Stomach smooth muscle (tissue), 2 donors: ENCODE data around the gene ARSK.
A peak's percentile ranks its signal among the peaks of the same experiment; 100 is the strongest.

Source experiments
- H3K27ac ChIP-seq: one replicate; pipeline ENCODE4 v1.7.0; 2013; ENCODE audit warnings: mild to moderate bottlenecking, low read length, inconsistent platforms
- H3K27me3 ChIP-seq, 2 donors: one replicate each; pipeline ENCODE4 v1.7.0; 2013; ENCODE audit warnings: low read length in 2 of 2; ENCODE audit not compliant: insufficient read depth in 2 of 2, control insufficient read depth in 1 of 2
- H3K36me3 ChIP-seq, 2 donors: one replicate each; pipeline ENCODE4 v1.7.0; 2013; ENCODE audit warnings: low read length in 2 of 2; ENCODE audit not compliant: control insufficient read depth in 2 of 2, insufficient read depth in 2 of 2
- H3K4me1 ChIP-seq: one replicate; pipeline ENCODE4 v1.7.0; 2013; ENCODE audit warnings: low read length; ENCODE audit not compliant: control insufficient read depth, insufficient read depth
- H3K4me3 ChIP-seq, 2 donors: one replicate each; pipeline ENCODE4 v1.7.0; 2013; ENCODE audit warnings: low read length in 2 of 2
- H3K9ac ChIP-seq, 2 donors: one replicate each; pipeline ENCODE4 v1.7.0; 2013; ENCODE audit warnings: low read length in 2 of 2, mild to moderate bottlenecking in 1 of 2
- H3K9me3 ChIP-seq, 2 donors: one replicate each; pipeline ENCODE4 v1.7.0; 2013; ENCODE audit warnings: low read length in 2 of 2; ENCODE audit not compliant: control insufficient read depth in 2 of 2
- donor health status: healthy.
- donor health status: Pancreatic carcinoma.

Gene ARSK

DNA sequence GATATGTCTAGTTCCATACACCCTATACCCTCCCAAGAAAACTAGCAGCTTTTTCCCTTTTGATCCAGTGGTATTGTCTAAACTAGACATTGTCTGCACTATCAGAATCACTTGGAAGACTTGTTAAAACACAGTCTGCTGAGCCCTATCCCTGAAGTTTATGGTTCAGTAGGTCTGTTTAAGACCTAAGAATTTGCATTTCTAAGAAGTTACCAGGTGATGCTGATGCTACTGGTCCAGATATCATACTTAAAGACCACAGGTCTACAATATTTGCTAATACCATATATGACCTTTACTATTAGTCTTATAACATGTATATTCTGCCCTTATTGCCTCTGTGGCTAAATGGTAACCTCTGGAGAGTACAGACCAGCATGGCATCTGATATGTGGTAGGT lies 23.4 kb upstream of the ARSK start:
- Histone ChIP-seq H3K4me1 (no peaks in the 10 kb centered on the region), H3K9ac (no peak overlapping the region), H3K27me3 (no peaks in the 10 kb centered on the region), H3K36me3 (peaks cover 8 to 19% of the 10 kb centered on the region in 2 donors), H3K4me3 (no peak overlapping the region), H3K9me3 (no peaks in the 10 kb centered on the region), H3K27ac (no peak overlapping the region)

DNA sequence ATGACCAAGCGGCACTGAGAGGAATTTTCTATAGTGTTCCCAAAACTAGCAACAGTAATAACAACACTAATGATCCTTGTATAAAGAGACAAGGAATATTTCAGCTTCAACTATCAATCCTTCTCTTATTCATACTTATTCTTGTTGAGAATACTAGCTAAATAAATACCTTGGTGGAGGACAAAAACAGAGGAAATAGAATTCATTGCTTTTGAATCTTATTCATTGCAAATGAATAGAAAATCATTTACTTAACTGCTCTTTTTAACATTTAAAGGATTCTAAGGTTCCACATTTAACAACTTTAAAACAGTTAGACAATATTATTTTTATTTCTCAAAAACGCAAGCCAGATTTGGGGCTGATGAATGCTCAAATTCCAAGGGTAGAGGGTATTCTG lies 22.5 kb upstream of the ARSK start:
- no peaks in the 10 kb centered on the region for H3K4me1 ChIP-seq
- no peaks in the 10 kb centered on the region for H3K9me3 ChIP-seq
- H3K9ac ChIP-seq = no peak overlapping the region
- no peaks in the 10 kb centered on the region for H3K27me3 ChIP-seq
- H3K27ac ChIP-seq = no peak overlapping the region
- no peak overlapping the region for H3K4me3 ChIP-seq
- H3K36me3 ChIP-seq = peaks cover 6 to 17% of the 10 kb centered on the region in 2 donors

DNA sequence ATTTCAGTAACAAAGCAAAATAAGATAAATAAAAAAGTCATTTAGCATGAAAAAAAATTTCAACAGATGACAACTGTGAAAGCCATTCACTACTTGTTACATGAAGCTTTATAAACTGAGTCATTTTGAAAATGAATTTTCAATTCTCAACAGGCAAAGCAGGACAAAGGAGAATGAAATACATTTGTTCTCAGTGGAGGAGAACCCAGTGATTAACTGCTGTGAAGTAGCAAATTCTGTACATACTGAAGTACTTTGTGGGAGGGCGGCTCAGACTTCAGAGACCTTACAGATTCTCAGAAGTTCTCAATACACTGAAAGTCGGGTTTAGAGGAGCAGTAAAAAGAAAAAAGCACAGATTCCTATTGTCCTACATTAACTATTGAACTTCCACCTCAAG lies 21.8 kb upstream of the ARSK start:
- H3K9ac ChIP-seq = no peak overlapping the region
- no peaks in the 10 kb centered on the region for H3K4me1 ChIP-seq
- H3K36me3 ChIP-seq = peaks cover 6 to 15% of the 10 kb centered on the region in 2 donors
- no peaks in the 10 kb centered on the region for H3K27me3 ChIP-seq
- no peak overlapping the region for H3K27ac ChIP-seq
- H3K4me3 ChIP-seq = no peak overlapping the region
- H3K9me3 ChIP-seq = no peaks in the 10 kb centered on the region

DNA sequence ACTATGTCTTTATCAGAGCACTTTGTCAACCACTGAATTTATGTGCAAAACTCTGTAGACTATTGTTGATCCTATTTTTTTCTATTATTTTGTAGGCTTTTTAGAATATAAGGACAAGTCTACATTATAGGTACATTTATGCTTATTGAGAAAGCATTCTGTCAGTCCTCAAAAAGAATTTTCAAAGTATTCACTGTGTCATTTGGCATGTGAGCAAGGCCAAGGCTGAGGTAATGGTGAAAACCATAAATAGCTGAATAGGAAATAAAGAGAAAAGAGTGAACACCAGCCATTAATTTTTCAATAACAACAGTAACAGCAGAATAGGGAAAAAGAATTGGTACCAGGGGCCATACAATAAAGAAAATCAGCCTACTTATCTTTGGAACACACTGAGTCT lies 21.1 kb upstream of the ARSK start:
- H3K27ac ChIP-seq = no peak overlapping the region
- H3K36me3 ChIP-seq = peaks cover 3 to 15% of the 10 kb centered on the region in 2 donors
- no peaks in the 10 kb centered on the region for H3K27me3 ChIP-seq
- H3K4me1 ChIP-seq = no peaks in the 10 kb centered on the region
- H3K9me3 ChIP-seq = no peaks in the 10 kb centered on the region
- H3K9ac ChIP-seq = no peak overlapping the region
- H3K4me3 ChIP-seq = no peak overlapping the region

DNA sequence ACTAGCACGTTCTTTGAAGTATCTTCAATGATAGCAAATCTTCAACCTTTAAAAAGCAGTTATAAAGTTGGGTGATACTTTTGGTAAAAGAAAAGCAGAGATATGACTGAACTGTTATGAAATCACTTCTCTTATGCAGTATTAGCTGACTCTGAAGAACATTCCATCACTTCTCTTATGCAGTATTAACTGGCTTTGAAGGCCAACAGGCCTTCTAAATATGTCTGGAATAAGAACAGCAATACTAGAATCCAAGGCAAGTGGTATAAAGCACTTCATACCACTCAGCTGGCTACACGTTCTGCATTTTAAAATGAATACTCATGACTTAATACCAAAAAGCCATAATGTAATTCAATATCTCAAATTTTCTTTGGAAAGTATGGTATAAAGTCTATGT lies 17.4 kb upstream of the ARSK start:
- H3K4me3 ChIP-seq = no peak overlapping the region
- H3K9me3 ChIP-seq = no peaks in the 10 kb centered on the region
- no peak overlapping the region for H3K9ac ChIP-seq
- peaks cover 6 to 21% of the 10 kb centered on the region in 2 donors for H3K36me3 ChIP-seq
- no peak overlapping the region for H3K27ac ChIP-seq
- H3K27me3 ChIP-seq = no peaks in the 10 kb centered on the region
- no peaks in the 10 kb centered on the region for H3K4me1 ChIP-seq

DNA sequence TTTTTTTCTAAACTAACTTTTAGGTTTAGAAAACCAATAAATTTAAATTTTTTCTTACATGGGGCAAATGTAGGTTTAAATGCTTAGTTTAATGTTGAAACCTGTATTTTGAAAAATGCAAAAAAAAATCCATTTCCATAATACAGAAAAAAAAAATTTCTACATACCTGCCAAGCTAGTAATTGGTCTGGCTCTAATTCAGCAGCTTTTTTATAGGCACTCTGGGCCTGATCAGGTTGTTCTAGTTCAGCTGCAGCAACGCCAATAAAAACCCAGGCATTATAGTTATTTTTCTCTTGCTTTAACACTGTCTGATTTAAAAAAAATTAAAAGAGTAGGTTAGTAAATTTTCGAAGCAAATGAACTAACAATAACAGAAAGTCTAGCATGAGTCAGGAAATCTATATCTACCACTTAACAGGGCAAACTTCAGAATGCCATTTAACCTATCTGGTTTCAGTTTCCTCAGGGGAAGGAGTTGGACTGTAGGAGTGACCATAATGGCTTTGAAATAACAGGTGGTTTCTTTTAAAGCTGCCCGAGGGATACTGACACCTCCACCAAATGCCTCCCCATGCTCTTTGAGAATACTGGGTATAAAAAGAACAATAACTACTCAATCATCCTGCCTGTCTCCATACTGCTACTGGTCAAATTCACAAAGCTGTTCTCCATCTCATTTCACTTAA lies 11.7 kb upstream of the ARSK start:
- H3K27me3 ChIP-seq = no peaks in the 10 kb centered on the region
- H3K9me3 ChIP-seq = no peaks in the 10 kb centered on the region
- H3K36me3 ChIP-seq = peaks cover 19 to 32% of the 10 kb centered on the region in 2 donors
- H3K9ac ChIP-seq = no peak overlapping the region
- no peaks in the 10 kb centered on the region for H3K4me1 ChIP-seq
- no peak overlapping the region for H3K27ac ChIP-seq
- H3K4me3 ChIP-seq = no peak overlapping the region

DNA sequence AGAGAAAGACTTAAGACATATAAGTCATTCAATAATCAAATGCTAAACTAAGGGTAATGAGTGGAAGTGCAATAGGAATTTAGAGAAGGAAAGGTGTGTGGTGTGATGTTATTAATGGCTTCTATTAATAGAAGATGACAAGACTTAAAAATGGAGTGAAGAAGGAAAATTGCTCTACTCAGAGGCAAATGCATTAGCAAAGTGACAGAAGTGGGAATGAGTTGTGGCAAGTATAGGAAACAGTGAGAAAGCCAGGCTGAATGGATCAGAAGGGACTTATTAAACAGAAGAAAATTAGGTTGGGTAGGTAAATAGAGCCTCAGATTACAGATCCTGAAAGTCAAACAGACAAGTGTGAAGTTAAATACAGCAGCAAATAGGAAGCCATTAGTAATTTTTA lies 5.9 kb upstream of the ARSK start:
- no peak overlapping the region for H3K9ac ChIP-seq
- no peak overlapping the region for H3K4me3 ChIP-seq
- H3K27ac ChIP-seq = no peak overlapping the region
- H3K36me3 ChIP-seq = peaks cover 13 to 25% of the 10 kb centered on the region in 2 donors
- H3K9me3 ChIP-seq = no peaks in the 10 kb centered on the region
- H3K27me3 ChIP-seq = no peaks in the 10 kb centered on the region
- peaks cover 3% of the 10 kb centered on the region for H3K4me1 ChIP-seq

DNA sequence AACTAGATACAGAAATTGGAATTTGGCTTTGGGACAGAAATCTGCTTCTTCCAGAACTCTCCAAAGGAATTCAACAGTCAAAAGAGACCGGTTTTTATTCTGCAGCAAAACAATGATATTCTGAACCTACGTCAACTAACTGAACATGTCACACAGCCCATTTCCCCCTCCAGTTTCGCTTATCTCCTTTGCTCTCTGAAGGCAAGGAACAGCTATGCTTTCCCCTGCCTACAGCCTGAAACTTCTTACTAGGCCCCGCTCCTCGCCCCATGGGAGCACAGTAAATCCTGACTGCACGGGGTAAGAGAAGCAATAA lies 612 bp upstream of the ARSK start:
- Histone ChIP-seq H3K27me3 (no peaks in the 10 kb centered on the region), H3K9ac (peak overlapping the region; percentile 74 to 91), H3K9me3 (no peaks in the 10 kb centered on the region), H3K4me3 (peak overlapping the region; percentile 90 to 93), H3K4me1 (peaks cover 10% of the 10 kb centered on the region), H3K36me3 (peaks cover 0 to 3% of the 10 kb centered on the region in 2 donors), H3K27ac (peak overlapping the region; percentile 56)

DNA sequence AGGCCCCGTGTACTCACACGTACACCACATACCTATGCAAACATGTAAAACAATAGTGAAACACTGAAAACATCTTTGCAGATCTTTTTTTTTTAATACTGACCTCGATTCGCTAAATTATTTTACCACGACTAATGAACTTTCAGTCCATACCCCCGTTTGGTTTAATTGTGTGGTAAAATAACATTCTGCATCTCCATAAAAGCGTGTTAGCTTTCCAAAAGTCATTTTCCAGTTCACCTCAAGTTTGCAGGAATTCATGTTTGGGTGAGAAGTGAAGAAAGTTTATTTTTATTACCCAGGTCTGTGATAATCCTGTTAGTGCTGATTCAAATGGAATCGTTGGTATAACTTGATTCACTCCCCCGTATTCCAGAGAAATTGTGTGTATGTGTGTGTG lies 652 bp downstream of the ARSK start:
- H3K27me3 ChIP-seq = no peaks in the 10 kb centered on the region
- H3K9me3 ChIP-seq = no peaks in the 10 kb centered on the region
- peaks cover 0 to 3% of the 10 kb centered on the region in 2 donors for H3K36me3 ChIP-seq
- peak overlapping the region; percentile 80 to 91 for H3K9ac ChIP-seq
- H3K27ac ChIP-seq = peak overlapping the region; percentile 56
- H3K4me1 ChIP-seq = peaks cover 10% of the 10 kb centered on the region
- peak overlapping the region; percentile 90 to 93 for H3K4me3 ChIP-seq

DNA sequence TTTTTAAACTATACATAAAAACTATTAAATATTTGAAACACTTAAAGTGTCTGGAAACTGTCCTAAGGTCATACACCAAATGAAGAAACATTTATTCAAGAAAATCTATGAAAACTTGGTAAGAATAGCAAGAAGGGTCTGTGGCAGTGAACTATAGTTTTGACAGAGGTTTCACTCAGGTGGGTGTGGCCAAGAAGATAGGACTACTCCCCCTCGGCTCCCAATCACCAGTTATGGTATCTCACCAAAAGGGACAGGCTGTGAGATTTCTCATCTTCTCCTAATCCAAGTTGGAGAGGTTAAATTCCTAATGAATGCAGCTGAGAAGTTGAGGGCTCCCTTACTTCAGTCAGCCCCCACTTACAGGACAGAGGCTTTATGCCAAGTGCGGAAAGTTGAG lies 2.9 kb downstream of the ARSK start:
- H3K36me3 ChIP-seq = no peaks in the 10 kb centered on the region
- H3K4me3 ChIP-seq = no peak overlapping the region
- H3K27ac ChIP-seq = no peak overlapping the region
- peaks cover 10% of the 10 kb centered on the region for H3K4me1 ChIP-seq
- no peaks in the 10 kb centered on the region for H3K27me3 ChIP-seq
- H3K9me3 ChIP-seq = no peaks in the 10 kb centered on the region
- no peak overlapping the region for H3K9ac ChIP-seq

DNA sequence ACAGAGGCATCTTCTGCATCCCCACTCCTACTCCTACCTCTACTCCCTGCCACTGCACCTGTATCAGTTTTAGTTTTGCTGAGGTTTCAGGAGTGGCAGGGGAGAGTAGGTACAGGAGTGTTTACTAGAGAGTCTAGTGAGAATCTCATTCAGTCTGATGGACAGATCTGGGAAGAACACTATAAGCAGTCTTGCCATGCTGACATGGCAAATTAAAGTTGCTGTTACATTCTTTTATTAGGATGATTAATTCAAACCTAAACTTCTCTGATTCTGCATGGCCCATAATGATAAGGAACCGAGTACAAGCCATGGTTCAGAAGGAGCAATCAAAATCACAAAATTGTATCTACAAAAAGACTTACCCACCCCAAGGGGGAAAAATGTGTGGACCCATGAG lies 7.4 kb downstream of the ARSK start:
- Histone ChIP-seq H3K9me3 (no peaks in the 10 kb centered on the region), H3K9ac (no peak overlapping the region), H3K27ac (no peak overlapping the region), H3K4me1 (no peaks in the 10 kb centered on the region), H3K27me3 (no peaks in the 10 kb centered on the region), H3K36me3 (peaks cover 0 to 4% of the 10 kb centered on the region in 2 donors), H3K4me3 (no peak overlapping the region)
